Stimulated activated CD8-positive, alpha-beta memory T cell treated with anti-CD3 and anti-CD28 coated beads, Interleukin-7, amount 100 ng/mL, for 24 hours (primary cell): ENCODE measurements around the gene CCL2.

ENCODE experiments used
- DNase-seq: peaks from one replicate; pipeline ENCODE4 v3.0.0-alpha.2; 2020; ENCODE audit warnings: low read depth

CCL2 gene

DNA sequence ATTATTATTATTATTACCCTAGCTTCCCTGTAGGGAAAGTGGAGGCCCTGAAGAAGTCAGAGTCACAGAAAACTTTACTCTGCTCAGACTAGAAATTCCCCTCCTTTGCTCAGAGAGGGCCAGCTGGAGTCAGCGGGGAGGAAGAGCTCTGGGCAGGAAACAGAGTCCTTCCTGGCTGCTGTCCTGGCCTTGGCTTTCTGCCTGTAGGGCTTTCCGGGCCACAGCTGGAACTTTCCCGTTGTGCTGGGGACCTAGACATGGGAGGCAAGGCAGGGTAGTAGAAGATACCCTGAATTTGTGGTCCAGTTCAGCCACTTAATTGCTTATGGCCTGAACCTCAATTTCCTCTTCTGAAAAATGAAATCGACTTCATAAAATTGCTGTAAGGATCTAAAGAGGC lies 14.0 kb upstream of the CCL2 start:
- no peak for DNase-seq

- no peak for DNase-seq
Observed at GRCh38 chr17:34242587-34243363, 12.3 kb upstream of the CCL2 start.

- DNase-seq = no peak
Observed at GRCh38 chr17:34243364-34244320, 11.4 kb upstream of the CCL2 start.

- no peak for DNase-seq
Observed at GRCh38 chr17:34245351-34245905, 9.7 kb upstream of the CCL2 start.

DNA sequence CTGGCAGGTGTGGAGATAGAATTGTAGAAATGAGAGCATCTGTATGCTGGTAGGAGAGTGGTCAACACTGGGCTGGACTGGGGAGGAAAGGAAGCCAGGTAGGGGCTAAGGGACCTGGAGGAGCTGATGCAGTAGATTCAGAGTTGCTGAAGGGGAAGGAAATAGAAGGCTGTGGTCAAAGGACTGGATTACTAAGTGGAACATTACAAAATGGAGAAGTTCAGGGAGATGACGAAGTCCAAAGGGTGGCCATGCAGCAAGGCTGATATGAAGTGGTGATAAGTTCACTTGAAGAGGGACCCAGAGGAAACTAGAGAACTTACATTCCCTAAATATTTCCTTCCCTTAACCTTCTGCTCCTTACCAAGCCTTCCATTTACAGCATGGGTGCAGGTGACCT lies 8.6 kb upstream of the CCL2 start:
- DNase-seq = no peak

DNA sequence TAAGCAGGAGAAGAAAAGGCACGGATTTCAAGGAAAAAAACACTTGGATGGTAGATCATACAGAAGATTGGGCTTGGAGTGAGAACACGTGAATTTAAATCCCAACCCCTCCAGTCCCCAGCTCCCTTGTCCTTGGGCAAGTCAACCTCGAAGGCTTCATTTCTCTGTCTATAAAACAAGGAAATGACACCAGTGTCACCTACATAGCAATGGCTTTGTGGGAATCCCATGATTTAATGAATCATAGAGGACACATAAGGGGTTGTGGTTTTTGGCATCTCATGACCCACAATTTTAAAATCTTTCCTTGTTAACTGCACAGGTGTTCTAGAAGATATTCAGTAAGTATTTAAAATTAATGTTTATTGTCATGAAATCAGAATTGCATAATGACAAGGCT lies 8.2 kb upstream of the CCL2 start:
- DNase-seq = no peak

- DNase-seq = no peak
Observed at GRCh38 chr17:34248511-34249024, 6.5 kb upstream of the CCL2 start.

- no peak for DNase-seq
Observed at GRCh38 chr17:34249061-34249460, 6.0 kb upstream of the CCL2 start.

GRCh38 chr17:34249478-34249877 lies 5.6 kb upstream of the CCL2 start:
- no peak for DNase-seq

- DNase-seq = no peak
Observed at GRCh38 chr17:34251186-34251585, 3.9 kb upstream of the CCL2 start.

- DNase-seq = no peak
Observed at GRCh38 chr17:34252095-34252443, 3.0 kb upstream of the CCL2 start.

DNA sequence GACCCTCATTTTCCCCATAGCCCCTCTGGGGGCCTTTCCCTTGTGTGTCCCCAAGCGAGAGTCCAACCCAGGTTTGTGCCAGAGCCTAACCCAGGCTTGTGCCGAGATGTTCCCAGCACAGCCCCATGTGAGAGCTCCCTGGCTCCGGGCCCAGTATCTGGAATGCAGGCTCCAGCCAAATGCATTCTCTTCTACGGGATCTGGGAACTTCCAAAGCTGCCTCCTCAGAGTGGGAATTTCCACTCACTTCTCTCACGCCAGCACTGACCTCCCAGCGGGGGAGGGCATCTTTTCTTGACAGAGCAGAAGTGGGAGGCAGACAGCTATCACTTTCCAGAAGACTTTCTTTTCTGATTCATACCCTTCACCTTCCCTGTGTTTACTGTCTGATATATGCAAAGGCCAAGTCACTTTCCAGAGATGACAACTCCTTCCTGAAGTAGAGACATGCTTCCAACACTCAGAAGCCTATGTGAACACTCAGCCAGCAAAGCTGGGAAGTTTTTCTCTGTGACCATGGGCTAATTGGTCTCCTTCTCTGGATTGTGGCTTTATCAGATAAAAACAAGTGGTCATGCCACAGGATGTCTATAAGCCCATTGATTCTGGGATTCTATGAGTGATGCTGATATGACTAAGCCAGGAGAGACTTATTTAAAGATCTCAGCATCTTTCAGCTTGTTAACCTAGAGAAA lies 2.5 kb upstream of the CCL2 start:
- no peak for DNase-seq

DNA sequence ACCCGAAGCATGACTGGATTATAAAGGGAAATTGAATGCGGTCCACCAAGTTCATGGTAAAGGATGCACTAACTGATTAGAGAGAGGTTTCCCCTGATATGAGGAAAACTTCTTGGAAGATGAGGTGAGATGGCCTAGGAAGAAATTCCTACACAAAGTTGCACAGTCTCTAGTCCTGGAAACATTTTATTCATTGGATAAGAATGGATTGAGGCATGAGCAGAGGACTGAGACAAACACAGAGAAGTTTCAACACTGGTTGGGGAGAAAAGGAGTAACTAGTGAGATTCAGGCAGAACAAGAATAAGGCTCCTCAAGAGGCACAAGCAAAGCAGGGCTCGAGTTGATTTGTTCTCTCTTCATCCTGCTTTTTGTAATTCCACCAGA lies 2.0 kb upstream of the CCL2 start:
- no peak for DNase-seq

- DNase-seq = no peak
Observed at GRCh38 chr17:34254146-34254545, 939 bp upstream of the CCL2 start.

- DNase-seq = no peak
Observed at GRCh38 chr17:34255381-34255732, 272 bp downstream of the CCL2 start.

DNA sequence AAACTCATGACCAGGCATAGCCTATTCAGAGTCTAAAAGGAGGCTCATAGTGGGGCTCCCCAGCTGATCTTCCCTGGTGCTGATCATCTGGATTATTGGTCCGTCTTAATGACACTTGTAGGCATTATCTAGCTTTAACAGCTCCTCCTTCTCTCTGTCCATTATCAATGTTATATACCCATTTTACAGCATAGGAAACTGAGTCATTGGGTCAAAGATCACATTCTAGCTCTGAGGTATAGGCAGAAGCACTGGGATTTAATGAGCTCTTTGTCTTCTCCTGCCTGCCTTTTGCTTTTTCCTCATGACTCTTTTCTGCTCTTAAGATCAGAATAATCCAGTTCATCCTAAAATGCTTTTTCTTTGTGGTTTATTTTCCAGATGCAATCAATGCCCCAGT lies 756 bp downstream of the CCL2 start:
- no peak for DNase-seq

GRCh38 chr17:34257299-34257985 lies 2.4 kb downstream of the CCL2 start:
- no peak for DNase-seq

DNA sequence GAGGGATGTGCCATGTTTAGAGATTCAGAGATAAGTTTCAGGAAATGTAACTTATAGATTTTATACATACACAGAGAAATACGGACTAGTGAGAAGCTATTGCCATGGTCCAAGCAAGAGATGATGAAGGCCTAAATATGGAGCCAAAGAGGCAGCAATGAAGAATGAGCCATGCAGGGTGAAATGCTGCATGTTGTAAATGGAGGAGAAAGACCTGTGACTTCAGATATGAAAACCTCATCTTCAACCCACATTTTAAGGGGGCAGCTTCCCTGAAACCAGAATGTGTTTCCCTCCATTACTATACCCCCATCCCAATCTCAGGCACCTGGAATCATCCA lies 2.9 kb downstream of the CCL2 start:
- DNase-seq = no peak

DNA sequence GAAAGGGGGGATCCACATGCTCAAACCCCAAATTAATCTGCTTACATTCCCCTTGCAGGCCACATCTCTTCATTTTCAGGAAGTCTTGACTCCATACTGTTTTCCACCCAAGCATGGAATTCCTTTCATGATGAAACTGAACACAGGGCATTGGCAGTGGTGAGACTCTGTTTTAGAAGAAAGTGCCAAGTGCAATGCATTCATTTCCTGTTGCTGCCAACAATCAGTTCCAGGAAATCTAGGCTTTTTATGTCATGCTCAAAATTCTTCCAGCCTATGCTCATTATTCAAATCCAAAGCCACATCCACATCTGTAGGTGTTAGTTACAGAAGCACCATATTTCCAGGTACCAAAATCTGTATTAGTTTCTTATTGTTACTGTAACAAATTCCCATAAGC lies 4.1 kb downstream of the CCL2 start:
- no peak for DNase-seq

- DNase-seq = no peak
Observed at GRCh38 chr17:34260861-34261260, 5.8 kb downstream of the CCL2 start.

- no peak for DNase-seq
Observed at GRCh38 chr17:34261568-34262337, 6.7 kb downstream of the CCL2 start.
